Testis (tissue), 3 donors: Measurements from ENCODE around the gene SLC16A1. TPM values are rescaled to one million over a fixed set of nuclear protein-coding genes. Genes with fewer than 3 reads are reported as not detected.

Source experiments
- DNase-seq: peaks from one replicate; pipeline ENCODE4 v3.0.0-alpha.2; 2019
- H3K27ac ChIP-seq, 2 donors: fragments of 200-600 bp; sonication (generic); one replicate each; pipeline ENCODE4 v1.5.1; 2019
- H3K27me3 ChIP-seq: fragments of 200-600 bp; sonication (generic); one replicate; pipeline ENCODE4 v1.5.1; 2019
- H3K36me3 ChIP-seq: fragments of 200-600 bp; sonication (generic); one replicate; pipeline ENCODE4 v1.5.1; 2017; ENCODE audit warnings: low read depth; ENCODE audit errors: missing control alignments
- H3K4me1 ChIP-seq: fragments of 200-600 bp; sonication (generic); one replicate; pipeline ENCODE4 v1.5.1; 2019
- H3K4me3 ChIP-seq, 2 donors: fragments of 200-600 bp; sonication (generic); one replicate each; pipeline ENCODE4 v1.5.1; 2017 to 2019
- H3K9me3 ChIP-seq: fragments of 200-600 bp; sonication (generic); one replicate; pipeline ENCODE4 v1.5.1; 2017
- CTCF ChIP-seq, 3 experiments: fragments of 450-650 bp in 2 of 3; fragments of 200-600 bp in 1 of 3; sonication (generic) in 1 of 3; IDR thresholded peaks; one replicate each; pipeline ENCODE4 v1.5.1; 2016 to 2019; ENCODE audit warnings: antibody characterized with exemption in 3 of 3, mild to moderate bottlenecking in 2 of 3, moderate library complexity in 1 of 3
- POLR2A ChIP-seq: fragments of 450-650 bp; IDR thresholded peaks from one replicate; pipeline ENCODE4 v1.6.1; 2017; ENCODE audit warnings: antibody characterized with exemption, mild to moderate bottlenecking, moderate library complexity
- WGBS, 2 donors: methylation state at CpG; one replicate each; pipeline ENCODE4 v1.1.5; 2018; 5-methylcytosine and 5-hydroxymethylcytosine counted together
- intact Hi-C: fragments of 100-400 bp; cut with DNase I; formaldehyde crosslinking; loops from one replicate; pipeline ENCODE4 v1.15.1; 2023; ENCODE audit warnings: low total_unique reads
- polyA plus RNA-seq: library from polyadenylated mRNA; stranded (reverse); fragments of 350-450 nt; fragmentation: Illumina TruSeq; extraction: RNeasy Lipid Tissue Mini Kit (QIAGEN cat#74804); gene quantifications from one replicate; pipeline ENCODE4 v1.2.3, GENCODE V29; 2014; ENCODE audit warnings: low read depth, low replicate concordance; ENCODE audit not compliant: insufficient read depth
- total RNA-seq, 2 donors: library from RNA; depleted of rRNA; stranded (reverse); fragments of >200 nt; gene quantifications; one replicate each; pipeline ENCODE4 v1.2.3, GENCODE V29; 2016

The SLC16A1 gene
- total and polyA plus RNA-seq, 3 donors from 2014 or later = 70.3 to 130 (median 102) TPM

DNA sequence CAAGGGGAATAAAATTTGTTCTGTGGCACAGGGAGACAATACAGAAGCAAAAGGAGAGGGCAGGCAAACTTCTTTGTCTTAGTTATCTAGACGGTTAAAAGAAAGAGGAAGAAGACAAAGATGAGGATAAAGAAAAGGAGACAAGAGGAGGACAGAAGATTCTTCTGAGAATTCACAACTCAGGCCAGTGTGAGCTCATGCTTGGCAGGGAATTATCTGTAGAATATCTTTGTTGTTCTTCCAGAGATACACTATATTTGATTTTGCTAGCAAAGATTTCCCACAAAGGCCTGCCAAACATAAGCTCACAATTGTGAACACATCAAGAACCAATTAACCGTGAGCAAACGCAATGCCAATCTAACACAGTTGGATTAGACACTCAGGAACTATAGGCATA lies 21.4 kb downstream of the SLC16A1 start:
- DNase-seq = no peak
- Histone ChIP-seq H3K4me1 (no peaks in the 10 kb centered on the region), H3K27me3 (no peaks in the 10 kb centered on the region), H3K27ac (no peak overlapping the region), H3K36me3 (no peaks in the 10 kb centered on the region), H3K4me3 (no peak overlapping the region), H3K9me3 (no peaks in the 10 kb centered on the region)
- intact Hi-C loops = no loop called here
- TF ChIP-seq POLR2A (no peak), CTCF (IDR thresholded peaks at IDR 0.05) (no peak)
- WGBS, 2 donors = 71 to 79% methylated on average over 3 of the region's 3 CpGs

GRCh38 chr1:112933820-112934571 lies 22.0 kb downstream of the SLC16A1 start:
- intact Hi-C loops = no loop called here
- WGBS, 2 donors = 93% methylated on average over 3 of the region's 3 CpGs
- H3K36me3 ChIP-seq = no peaks in the 10 kb centered on the region
- no peaks in the 10 kb centered on the region for H3K9me3 ChIP-seq
- no peak for TF ChIP-seq CTCF (IDR thresholded peaks at IDR 0.05)
- no peak for DNase-seq
- H3K4me1 ChIP-seq = no peaks in the 10 kb centered on the region
- H3K27ac ChIP-seq = no peak overlapping the region
- H3K27me3 ChIP-seq = no peaks in the 10 kb centered on the region
- H3K4me3 ChIP-seq = no peak overlapping the region

DNA sequence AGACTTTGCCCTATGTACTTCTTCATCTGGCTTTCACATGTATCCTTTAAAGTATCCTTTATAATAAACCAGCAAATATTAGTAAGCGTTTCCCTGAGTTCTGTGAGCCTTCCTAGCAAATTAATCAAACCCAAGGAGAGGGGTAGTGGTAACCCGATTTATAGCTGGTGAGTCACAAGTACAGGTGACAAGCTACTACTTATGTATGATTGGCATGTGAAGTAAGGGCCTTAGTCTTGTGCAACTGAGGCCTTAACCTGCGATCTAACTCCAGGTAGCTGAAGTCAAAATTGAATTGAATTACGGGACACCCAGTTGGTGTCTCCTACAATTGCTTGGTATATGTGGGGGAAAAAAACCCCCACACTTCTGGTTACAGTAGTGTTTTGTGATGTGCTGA lies 26.0 kb downstream of the SLC16A1 start:
- DNase-seq = no peak
- no peak for TF ChIP-seq CTCF (IDR thresholded peaks at IDR 0.05)
- no peak for TF ChIP-seq POLR2A
- H3K9me3 ChIP-seq = no peaks in the 10 kb centered on the region
- 94 to 98% methylated on average over 4 of the region's 4 CpGs for WGBS, 2 donors
- intact Hi-C loops = no loop called here
- no peak overlapping the region for H3K4me3 ChIP-seq
- no peaks in the 10 kb centered on the region for H3K27me3 ChIP-seq
- no peak overlapping the region for H3K27ac ChIP-seq
- no peaks in the 10 kb centered on the region for H3K36me3 ChIP-seq
- no peaks in the 10 kb centered on the region for H3K4me1 ChIP-seq

GRCh38 chr1:112927462-112927990 lies 28.5 kb downstream of the SLC16A1 start:
- no peak overlapping the region for H3K4me3 ChIP-seq
- no peak overlapping the region for H3K27ac ChIP-seq
- TF ChIP-seq POLR2A = no peak
- TF ChIP-seq CTCF (IDR thresholded peaks at IDR 0.05) = no peak
- H3K36me3 ChIP-seq = no peaks in the 10 kb centered on the region
- 77 to 82% methylated on average over 2 of the region's 2 CpGs for whole genome bisulfite sequencing, 2 donors
- H3K9me3 ChIP-seq = no peaks in the 10 kb centered on the region
- intact Hi-C loops = no loop called here
- DNase-seq = no peak
- no peaks in the 10 kb centered on the region for H3K4me1 ChIP-seq
- no peaks in the 10 kb centered on the region for H3K27me3 ChIP-seq

DNA sequence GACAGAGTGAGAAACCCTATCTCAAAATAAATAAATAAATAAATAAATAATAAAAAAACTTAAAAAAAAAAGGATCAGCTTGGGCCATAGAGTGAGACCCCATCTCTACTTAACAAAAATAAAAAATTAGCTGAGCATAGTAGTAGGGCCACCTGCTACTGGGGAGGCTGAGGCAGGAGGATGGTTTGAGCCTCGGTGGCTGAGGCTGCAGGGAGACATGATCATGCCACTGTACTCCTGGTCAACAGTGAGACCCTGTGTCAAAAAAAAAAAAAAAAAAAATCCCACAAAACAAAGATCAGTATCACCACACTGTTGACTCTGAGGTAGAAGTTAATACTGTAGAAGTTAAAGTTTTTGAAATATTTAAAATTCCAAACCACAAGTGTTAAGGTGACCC lies 29.1 kb downstream of the SLC16A1 start:
- Histone ChIP-seq H3K27me3 (no peaks in the 10 kb centered on the region), H3K27ac (no peak overlapping the region), H3K9me3 (no peaks in the 10 kb centered on the region), H3K4me3 (no peak overlapping the region), H3K36me3 (no peaks in the 10 kb centered on the region), H3K4me1 (no peaks in the 10 kb centered on the region)
- WGBS, 2 donors = 96 to 100% methylated on average over 1 of the region's 1 CpG
- no peak for DNase-seq
- intact Hi-C loops = no loop called here
- TF ChIP-seq CTCF (IDR thresholded peaks at IDR 0.05) (no peak), POLR2A (no peak)
